PFSK-1 (cell line): ENCODE data around the gene OPRD1.

ENCODE experiments used
- FOXP2 ChIP-seq: optimal IDR thresholded peaks from 2 replicates; pipeline ENCODE3; 2011; ENCODE audit warnings: borderline replicate concordance, control low read depth, inconsistent platforms; ENCODE audit not compliant: insufficient read depth; ENCODE audit errors: extremely low read length, extremely low read depth
- POLR2AphosphoS5 ChIP-seq: IDR thresholded peaks from 2 replicates; pipeline ENCODE4 v1.6.1; 2012; ENCODE audit warnings: low read depth, mild to moderate bottlenecking, control low read depth, low read length, moderate library complexity
- REST ChIP-seq, 2 experiments: IDR thresholded peaks; 2 replicates each; pipeline versions ENCODE4 v1.6.1 to v1.8.0; 2011 to 2012; ENCODE audit warnings: low read depth in 2 of 2, low read length in 2 of 2, control low read depth in 1 of 2, inconsistent platforms in 1 of 2, mild to moderate bottlenecking in 1 of 2, moderate library complexity in 1 of 2; ENCODE audit not compliant: insufficient read depth in 1 of 2
- SIN3A ChIP-seq: IDR thresholded peaks from 2 replicates; pipeline ENCODE4 v1.6.1; 2012; ENCODE audit warnings: mild to moderate bottlenecking, low read length, moderate library complexity, borderline replicate concordance; ENCODE audit not compliant: insufficient read depth
- TAF1 ChIP-seq: IDR thresholded peaks from 2 replicates; pipeline ENCODE4 v1.6.1; 2012; ENCODE audit warnings: low read length, control low read depth, borderline replicate concordance; ENCODE audit not compliant: insufficient read depth

OPRD1 gene

GRCh38 chr1:28819020-28819419, 7.0 kb downstream of the OPRD1 start:
- TF ChIP-seq FOXP2: no peak
- TF ChIP-seq REST (IDR thresholded peaks at IDR 0.05; ENCODE audit: insufficient read depth in 1 of 2, low read depth in 2 of 2, low read length in 2 of 2): no peak
- TF ChIP-seq TAF1: no peak
- no peak for TF ChIP-seq SIN3A
- TF ChIP-seq POLR2AphosphoS5: no peak

GRCh38 chr1:28822799-28823198, 10.8 kb downstream of the OPRD1 start:
- TF ChIP-seq FOXP2 (no peak), POLR2AphosphoS5 (no peak), REST (IDR thresholded peaks at IDR 0.05; ENCODE audit: insufficient read depth in 1 of 2, low read depth in 2 of 2, low read length in 2 of 2) (no peak)

GRCh38 chr1:28830814-28831213, 18.8 kb downstream of the OPRD1 start:
- TF ChIP-seq REST (IDR thresholded peaks at IDR 0.05; ENCODE audit: insufficient read depth in 1 of 2, low read depth in 2 of 2, low read length in 2 of 2) (no peak), TAF1 (no peak), POLR2AphosphoS5 (no peak), FOXP2 (no peak), SIN3A (no peak)

GRCh38 chr1:28832966-28833365, 21.0 kb downstream of the OPRD1 start:
- TF ChIP-seq POLR2AphosphoS5 (no peak), SIN3A (no peak), TAF1 (no peak), REST (IDR thresholded peaks at IDR 0.05; ENCODE audit: insufficient read depth in 1 of 2, low read depth in 2 of 2, low read length in 2 of 2) (no peak)

- TF ChIP-seq SIN3A (no peak), REST (IDR thresholded peaks at IDR 0.05; ENCODE audit: insufficient read depth in 1 of 2, low read depth in 2 of 2, low read length in 2 of 2) (no peak), FOXP2 (no peak), TAF1 (no peak), POLR2AphosphoS5 (no peak)
These were observed 21.4 kb downstream of the OPRD1 start for GRCh38 chr1:28833381-28833780.
